Right lobe of liver (tissue), 6 donors: Measurements from ENCODE around the gene CALHM2. TPM values are rescaled to one million over a fixed set of nuclear protein-coding genes. Genes with fewer than 3 reads are reported as not detected.

Experiments used
- ATAC-seq, 4 donors: fragments of 200-7000 bp; cut with Tn5 transposase; one replicate each; pipeline ENCODE4 v1.9.1; 2020; ENCODE audit warnings: mild to moderate bottlenecking in 4 of 4, moderate library complexity in 4 of 4
- DNase-seq, 3 donors: peaks; one replicate each; pipeline ENCODE4 v3.0.0-alpha.2; 2020
- H3K27ac ChIP-seq, 3 donors: fragments of 200-600 bp; one replicate each; pipeline ENCODE4 v1.8.0; 2022
- H3K27me3 ChIP-seq, 2 donors: fragments of 200-600 bp; one replicate each; pipeline ENCODE4 v1.8.0; 2022
- H3K36me3 ChIP-seq, 4 donors: fragments of 200-600 bp; sonication (generic) in 1 of 4; one replicate each; pipeline versions ENCODE4 v1.5.1 to v1.8.0; 2017 to 2022; ENCODE audit warnings: control low read depth in 1 of 4
- H3K4me1 ChIP-seq, 4 donors: fragments of 200-600 bp; sonication (generic) in 1 of 4; one replicate each; pipeline versions ENCODE4 v1.5.1 to v1.8.0; 2017 to 2022; ENCODE audit warnings: control low read depth in 1 of 4
- H3K4me3 ChIP-seq, 3 donors: fragments of 200-600 bp; one replicate each; pipeline ENCODE4 v1.8.0; 2022
- H3K9me3 ChIP-seq, 4 donors: fragments of 200-600 bp; sonication (generic) in 1 of 4; one replicate each; pipeline versions ENCODE4 v1.5.1 to v1.8.0; 2017 to 2022; ENCODE audit warnings: control low read depth in 1 of 4
- CTCF ChIP-seq, 4 donors: fragments of 200-600 bp in 3 of 4; fragments of 450-650 bp in 1 of 4; IDR thresholded peaks; one replicate each; pipeline versions ENCODE4 v1.5.1 to v1.8.0; 2016 to 2022; ENCODE audit warnings: antibody characterized with exemption in 4 of 4, mild to moderate bottlenecking in 2 of 4
- POLR2A ChIP-seq: fragments of 450-650 bp; IDR thresholded peaks from one replicate; pipeline ENCODE4 v1.6.1; 2017; ENCODE audit warnings: antibody characterized with exemption, mild to moderate bottlenecking
- WGBS: methylation state at CpG from one replicate; pipeline ENCODE4 v1.1.6; 2018; ENCODE audit warnings: low coverage, low lambda C conversion rate; ENCODE audit not compliant: insufficient coverage; ENCODE audit errors: missing lambda C conversion rate; 5-methylcytosine and 5-hydroxymethylcytosine counted together
- intact Hi-C, 2 donors: fragments of 100-400 bp; cut with DNase I; formaldehyde crosslinking; loops; one replicate each; pipeline versions ENCODE4 v1.11.2 to v1.14.1; 2022
- total RNA-seq, 6 experiments: library from RNA; depleted of rRNA in 2 of 6; stranded (reverse); fragments of >200 nt in 2 of 6; fragmentation: NEBNext Ultra II Directional in 3 of 6; extraction: Animal tissue kit (Norgen Biotek cat#: 25700) in 3 of 6; gene quantifications; one replicate each; pipeline versions ENCODE4 v1.1.0 to v1.2.4, GENCODE V29; 2016 to 2023
- donor health status: DM: no; HTN: yes; CAD: no.
- donor health status: DM: no; HTN: no; CAD: no.
- donor health status: DM: no; HTN: no; CAD: no.
- donor health status: DM: no; HTN: yes; CAD: no.
- donor health status: DM: no; HTN: yes; CAD: no.

Gene CALHM2
- total RNA-seq, 6 experiments from 2014 or later, result 2.3 to 5.7 (median 3.7) TPM

GRCh38 chr10:103416436-103417147 lies 35.6 kb downstream of the CALHM2 start:
- DNase-seq, result peak in 2 of 3 donors; percentile 32 to 64
- no peaks in the 10 kb centered on the region for H3K9me3 ChIP-seq
- H3K36me3 ChIP-seq, result peaks cover 0 to 74% (median 36%) of the 10 kb centered on the region in 4 donors
- H3K27me3 ChIP-seq, result no peaks in the 10 kb centered on the region
- no peak overlapping the region for H3K4me3 ChIP-seq
- no peak overlapping the region for H3K27ac ChIP-seq
- TF ChIP-seq CTCF (IDR thresholded peaks at IDR 0.05), result peak; percentile 59 to 73 (median 64)
- no peak for TF ChIP-seq POLR2A
- H3K4me1 ChIP-seq, result peaks cover 0 to 36% (median 13%) of the 10 kb centered on the region in 4 donors
- WGBS, result 47% methylated on average over 8 of the region's 8 CpGs
- peak; percentile 43 to 52 (median 46) for ATAC-seq
- intact Hi-C loops, result loop anchor here (5.0 kb wide), 2 partner anchors 61 to 176 kb away; partner anchors contain the start of gene CALHM3 (in 1 of the 2)

GRCh38 chr10:103415581-103415980 lies 36.6 kb downstream of the CALHM2 start:
- WGBS, result 42% methylated on average over 8 of the region's 8 CpGs
- no peak for TF ChIP-seq POLR2A
- TF ChIP-seq CTCF (IDR thresholded peaks at IDR 0.05), result no peak
- peak overlapping the region in 2 of 3 donors; percentile 11 to 43 for H3K27ac ChIP-seq
- no peaks in the 10 kb centered on the region for H3K27me3 ChIP-seq
- H3K36me3 ChIP-seq, result peaks cover 0 to 75% (median 42%) of the 10 kb centered on the region in 4 donors
- DNase-seq (peak in 1 of 3 donors; percentile 56), ATAC-seq (peak; percentile 13 to 50 (median 38))
- intact Hi-C loops, result loop anchor here (5.0 kb wide), 2 partner anchors 62 to 177 kb away; partner anchors contain the start of gene CALHM3 (in 1 of the 2)
- H3K4me3 ChIP-seq, result no peak overlapping the region
- H3K4me1 ChIP-seq, result peaks cover 0 to 36% (median 13%) of the 10 kb centered on the region in 4 donors
- no peaks in the 10 kb centered on the region for H3K9me3 ChIP-seq

GRCh38 chr10:103413564-103413963 lies 38.6 kb downstream of the CALHM2 start:
- no peaks in the 10 kb centered on the region for H3K9me3 ChIP-seq
- peak; percentile 80 to 89 (median 85) for ATAC-seq
- H3K27me3 ChIP-seq, result no peaks in the 10 kb centered on the region
- intact Hi-C loops, result no loop called here
- no peak overlapping the region for H3K4me3 ChIP-seq
- H3K36me3 ChIP-seq, result peaks cover 0 to 73% (median 39%) of the 10 kb centered on the region in 4 donors
- WGBS, result 21% methylated on average over 2 of the region's 2 CpGs
- peaks cover 0 to 36% (median 13%) of the 10 kb centered on the region in 4 donors for H3K4me1 ChIP-seq
- DNase-seq, result peak in 1 of 3 donors; percentile 54
- peak overlapping the region in 2 of 3 donors; percentile 80 to 82 for H3K27ac ChIP-seq
- TF ChIP-seq POLR2A (no peak), CTCF (IDR thresholded peaks at IDR 0.05) (no peak)

- H3K4me1 ChIP-seq, result peaks cover 0 to 19% (median 7%) of the 10 kb centered on the region in 4 donors
- intact Hi-C loops, result no loop called here
- H3K27me3 ChIP-seq, result no peaks in the 10 kb centered on the region
- H3K9me3 ChIP-seq, result no peaks in the 10 kb centered on the region
- no peak overlapping the region for H3K27ac ChIP-seq
- H3K4me3 ChIP-seq, result peak overlapping the region; percentile 86 to 97 (median 90)
- ATAC-seq (no peak), DNase-seq (no peak)
- peaks cover 0 to 35% (median 12%) of the 10 kb centered on the region in 4 donors for H3K36me3 ChIP-seq
- TF ChIP-seq CTCF (IDR thresholded peaks at IDR 0.05), result no peak
- TF ChIP-seq POLR2A, result no peak
- 73% methylated on average over 19 of the region's 19 CpGs for WGBS
These were observed 54.9 kb downstream of the CALHM2 start for GRCh38 chr10:103397191-103397825.
